Testis (tissue), 3 donors: ENCODE results near the gene GABRB1. TPM values are rescaled to one million over a fixed set of nuclear protein-coding genes. Genes with fewer than 3 reads are reported as not detected.

Experiments
- DNase-seq: peaks from one replicate; pipeline ENCODE4 v3.0.0-alpha.2; 2019
- H3K27ac ChIP-seq, 2 donors: fragments of 200-600 bp; sonication (generic); one replicate each; pipeline ENCODE4 v1.5.1; 2019
- H3K27me3 ChIP-seq: fragments of 200-600 bp; sonication (generic); one replicate; pipeline ENCODE4 v1.5.1; 2019
- H3K36me3 ChIP-seq: fragments of 200-600 bp; sonication (generic); one replicate; pipeline ENCODE4 v1.5.1; 2017; ENCODE audit warnings: low read depth; ENCODE audit errors: missing control alignments
- H3K4me1 ChIP-seq: fragments of 200-600 bp; sonication (generic); one replicate; pipeline ENCODE4 v1.5.1; 2019
- H3K4me3 ChIP-seq, 2 donors: fragments of 200-600 bp; sonication (generic); one replicate each; pipeline ENCODE4 v1.5.1; 2017 to 2019
- H3K9me3 ChIP-seq: fragments of 200-600 bp; sonication (generic); one replicate; pipeline ENCODE4 v1.5.1; 2017
- CTCF ChIP-seq, 3 experiments: fragments of 450-650 bp in 2 of 3; fragments of 200-600 bp in 1 of 3; sonication (generic) in 1 of 3; IDR thresholded peaks; one replicate each; pipeline ENCODE4 v1.5.1; 2016 to 2019; ENCODE audit warnings: antibody characterized with exemption in 3 of 3, mild to moderate bottlenecking in 2 of 3, moderate library complexity in 1 of 3
- POLR2A ChIP-seq: fragments of 450-650 bp; IDR thresholded peaks from one replicate; pipeline ENCODE4 v1.6.1; 2017; ENCODE audit warnings: antibody characterized with exemption, mild to moderate bottlenecking, moderate library complexity
- WGBS, 2 donors: methylation state at CpG; one replicate each; pipeline ENCODE4 v1.1.5; 2018; 5-methylcytosine and 5-hydroxymethylcytosine counted together
- intact Hi-C: fragments of 100-400 bp; cut with DNase I; formaldehyde crosslinking; loops from one replicate; pipeline ENCODE4 v1.15.1; 2023; ENCODE audit warnings: low total_unique reads
- polyA plus RNA-seq: library from polyadenylated mRNA; stranded (reverse); fragments of 350-450 nt; fragmentation: Illumina TruSeq; extraction: RNeasy Lipid Tissue Mini Kit (QIAGEN cat#74804); gene quantifications from one replicate; pipeline ENCODE4 v1.2.3, GENCODE V29; 2014; ENCODE audit warnings: low read depth, low replicate concordance; ENCODE audit not compliant: insufficient read depth
- total RNA-seq, 2 donors: library from RNA; depleted of rRNA; stranded (reverse); fragments of >200 nt; gene quantifications; one replicate each; pipeline ENCODE4 v1.2.3, GENCODE V29; 2016

GABRB1 gene
- total and polyA plus RNA-seq, 3 donors from 2014 or later: 0.50 to 0.87 TPM; not detected in 1

GRCh38 chr4:47340914-47341313 is 309.5 kb downstream of the GABRB1 start:
- no peak for DNase-seq
- WGBS, 2 donors: 90% methylated on average over 2 of the region's 2 CpGs
- Histone ChIP-seq H3K27me3 (no peaks in the 10 kb centered on the region), H3K4me3 (no peak overlapping the region), H3K27ac (no peak overlapping the region), H3K4me1 (no peaks in the 10 kb centered on the region), H3K36me3 (no peaks in the 10 kb centered on the region), H3K9me3 (no peaks in the 10 kb centered on the region)
- intact Hi-C loops: no loop called here
- no peak for TF ChIP-seq POLR2A
- TF ChIP-seq CTCF (IDR thresholded peaks at IDR 0.05): no peak

GRCh38 chr4:47342796-47343195 is 311.4 kb downstream of the GABRB1 start:
- 80 to 91% methylated on average over 4 of the region's 4 CpGs for WGBS, 2 donors
- no peak for TF ChIP-seq POLR2A
- no peak for TF ChIP-seq CTCF (IDR thresholded peaks at IDR 0.05)
- Histone ChIP-seq H3K27ac (no peak overlapping the region), H3K9me3 (no peaks in the 10 kb centered on the region), H3K36me3 (no peaks in the 10 kb centered on the region), H3K4me1 (no peaks in the 10 kb centered on the region), H3K4me3 (no peak overlapping the region), H3K27me3 (no peaks in the 10 kb centered on the region)
- DNase-seq: no peak
- intact Hi-C loops: no loop called here

- Histone ChIP-seq H3K4me3 (no peak overlapping the region), H3K27me3 (no peaks in the 10 kb centered on the region), H3K9me3 (no peaks in the 10 kb centered on the region), H3K36me3 (no peaks in the 10 kb centered on the region), H3K4me1 (no peaks in the 10 kb centered on the region), H3K27ac (no peak overlapping the region)
- intact Hi-C loops: no loop called here
- no peak for TF ChIP-seq CTCF (IDR thresholded peaks at IDR 0.05)
- DNase-seq: no peak
- 83 to 90% methylated on average over 4 of the region's 4 CpGs for WGBS, 2 donors
Measured at GRCh38 chr4:47349326-47349725, 318.0 kb downstream of the GABRB1 start.

- Histone ChIP-seq H3K27me3 (no peaks in the 10 kb centered on the region), H3K9me3 (no peaks in the 10 kb centered on the region), H3K36me3 (no peaks in the 10 kb centered on the region), H3K4me1 (no peaks in the 10 kb centered on the region), H3K4me3 (no peak overlapping the region), H3K27ac (no peak overlapping the region)
- WGBS, 2 donors: 95 to 97% methylated on average over 1 of the region's 1 CpG
- DNase-seq: no peak
- intact Hi-C loops: no loop called here
- TF ChIP-seq CTCF (IDR thresholded peaks at IDR 0.05) (no peak), POLR2A (no peak)
Measured at GRCh38 chr4:47355568-47355967, 324.2 kb downstream of the GABRB1 start.

GRCh38 chr4:47359891-47360290 is 328.5 kb downstream of the GABRB1 start:
- no peak overlapping the region for H3K27ac ChIP-seq
- DNase-seq: no peak
- H3K36me3 ChIP-seq: no peaks in the 10 kb centered on the region
- 29 to 34% methylated on average over 4 of the region's 4 CpGs for WGBS, 2 donors
- intact Hi-C loops: no loop called here
- H3K4me1 ChIP-seq: no peaks in the 10 kb centered on the region
- TF ChIP-seq CTCF (IDR thresholded peaks at IDR 0.05) (no peak), POLR2A (no peak)
- H3K27me3 ChIP-seq: no peaks in the 10 kb centered on the region
- no peaks in the 10 kb centered on the region for H3K9me3 ChIP-seq
- H3K4me3 ChIP-seq: no peak overlapping the region
